ENCODE measurements around the gene CNDP1.

The CNDP1 gene

GRCh38 chr18:74507097-74507881, 27.0 kb upstream of the CNDP1 start:
- DNase-seq (ENCODE audit: low read depth): no peak

GRCh38 chr18:74507927-74508326, 26.4 kb upstream of the CNDP1 start:
- DNase-seq (ENCODE audit: low read depth): no peak

- no peak for DNase-seq (ENCODE audit: low read depth)
Measured at GRCh38 chr18:74508366-74508765, 25.9 kb upstream of the CNDP1 start.

DNA sequence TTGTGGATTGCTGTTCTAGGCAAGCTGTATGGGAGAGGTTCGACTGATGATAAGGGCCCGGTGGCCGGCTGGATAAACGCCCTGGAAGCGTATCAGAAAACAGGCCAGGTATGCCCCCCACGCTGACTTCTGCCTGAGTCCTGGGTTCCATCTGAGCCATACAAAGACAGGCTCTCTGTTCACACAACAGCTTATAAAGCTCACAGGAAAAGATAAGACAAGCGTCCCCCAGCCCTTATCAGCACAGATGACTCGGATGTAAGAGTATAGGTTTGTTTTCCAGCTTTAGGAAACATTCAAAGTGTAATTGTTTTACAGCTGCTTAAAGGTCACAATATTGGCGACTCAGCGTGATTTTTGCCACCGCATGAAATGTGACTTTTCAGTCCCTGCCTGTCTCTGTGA, 25.5 kb upstream of the CNDP1 start:
- DNase-seq (ENCODE audit: low read depth): no peak

- no peak for DNase-seq (ENCODE audit: low read depth)
Measured at GRCh38 chr18:74509856-74510769, 24.2 kb upstream of the CNDP1 start.

GRCh38 chr18:74510770-74511095, 23.6 kb upstream of the CNDP1 start:
- DNase-seq (ENCODE audit: low read depth): no peak

DNA sequence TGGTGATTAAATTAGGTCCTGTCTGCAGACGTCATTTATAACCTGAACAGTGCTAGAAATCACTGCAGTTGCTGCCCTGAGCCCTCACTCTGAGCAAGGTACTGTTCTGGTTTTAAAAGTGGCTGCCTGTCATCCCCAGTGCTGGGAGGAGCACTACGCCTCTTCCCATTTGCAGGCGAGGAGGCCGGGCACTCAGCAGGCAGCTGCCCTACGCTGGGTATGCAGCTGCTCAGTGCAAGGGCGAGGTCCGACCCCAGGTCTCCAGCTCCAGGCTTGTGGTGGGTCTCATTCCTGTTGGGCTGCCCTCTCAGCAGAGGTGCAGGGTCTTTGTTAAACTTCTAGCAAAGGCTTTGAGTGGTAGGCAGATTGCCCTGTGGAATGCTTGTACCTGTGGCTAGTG, 22.5 kb upstream of the CNDP1 start:
- DNase-seq (ENCODE audit: low read depth): no peak

GRCh38 chr18:74512321-74513053, 21.8 kb upstream of the CNDP1 start:
- DNase-seq (ENCODE audit: low read depth): no peak

DNA sequence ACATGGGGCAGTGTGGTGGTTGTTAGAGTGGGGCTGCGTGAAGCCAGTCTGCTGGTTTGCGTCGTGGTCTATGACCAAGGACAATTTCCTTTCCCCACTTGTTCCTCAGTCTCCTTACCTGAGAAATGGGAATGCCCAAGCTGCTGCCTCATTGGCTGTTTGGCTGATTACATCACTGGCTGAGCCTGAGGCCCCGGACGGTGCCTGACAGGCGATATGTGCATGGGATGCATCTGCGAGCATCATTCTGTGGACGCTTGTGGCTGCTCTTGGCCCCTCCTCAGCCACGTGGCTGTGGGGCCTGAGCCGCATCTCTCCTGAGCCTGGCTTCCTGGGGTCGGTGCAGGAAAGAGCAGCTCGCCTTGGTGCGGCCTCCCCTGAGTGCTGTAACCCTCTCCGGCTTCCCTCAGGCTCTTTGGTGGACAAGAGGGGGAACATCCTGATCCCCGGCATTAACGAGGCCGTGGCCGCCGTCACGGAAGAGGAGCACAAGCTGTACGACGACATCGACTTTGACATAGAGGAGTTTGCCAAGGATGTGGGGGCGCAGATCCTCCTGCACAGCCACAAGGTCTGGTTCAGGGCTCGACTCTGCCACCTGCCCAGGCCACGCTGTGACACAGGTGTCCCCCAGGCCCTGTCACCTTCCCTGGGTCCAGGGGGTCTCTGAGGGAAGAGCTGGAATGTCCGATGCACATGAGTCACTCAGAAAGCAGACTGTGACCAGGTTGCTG, 21.0 kb upstream of the CNDP1 start:
- no peak for DNase-seq (ENCODE audit: low read depth)

- DNase-seq (ENCODE audit: low read depth): no peak
Measured at GRCh38 chr18:74513883-74514205, 20.5 kb upstream of the CNDP1 start.

DNA sequence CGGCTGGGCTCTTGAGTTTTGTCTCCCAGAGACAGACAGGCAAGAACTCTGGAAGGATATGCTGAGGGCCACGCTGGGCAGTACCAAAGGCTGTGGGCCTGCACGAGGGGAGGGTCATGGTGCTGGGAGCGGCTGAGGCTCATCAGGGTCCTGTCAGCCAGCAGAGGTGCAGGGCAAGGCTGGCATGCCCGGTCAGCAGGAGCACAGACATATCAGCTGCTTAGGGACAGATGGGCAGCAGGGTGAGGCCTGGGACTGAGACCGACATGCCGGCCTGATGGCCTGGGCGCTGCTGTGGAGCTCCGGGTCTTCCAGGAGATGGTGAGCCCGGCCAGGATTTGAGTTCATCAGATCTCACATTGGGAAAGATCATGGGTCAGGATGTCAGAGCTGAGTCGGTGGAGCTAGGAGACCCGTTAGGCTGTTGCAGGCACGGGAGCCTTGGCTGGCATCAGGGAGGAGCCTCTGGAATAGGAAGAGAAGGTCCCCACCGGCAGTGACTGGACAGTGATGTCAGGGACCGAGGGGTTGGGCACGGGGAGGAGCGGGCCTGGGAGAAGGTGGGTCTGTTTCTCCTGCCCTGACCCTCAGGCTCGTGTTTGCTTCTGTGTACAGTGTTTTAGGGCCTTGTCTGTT, 19.3 kb upstream of the CNDP1 start:
- DNase-seq (ENCODE audit: low read depth): no peak

GRCh38 chr18:74515620-74516231, 18.6 kb upstream of the CNDP1 start:
- no peak for DNase-seq (ENCODE audit: low read depth)

DNA sequence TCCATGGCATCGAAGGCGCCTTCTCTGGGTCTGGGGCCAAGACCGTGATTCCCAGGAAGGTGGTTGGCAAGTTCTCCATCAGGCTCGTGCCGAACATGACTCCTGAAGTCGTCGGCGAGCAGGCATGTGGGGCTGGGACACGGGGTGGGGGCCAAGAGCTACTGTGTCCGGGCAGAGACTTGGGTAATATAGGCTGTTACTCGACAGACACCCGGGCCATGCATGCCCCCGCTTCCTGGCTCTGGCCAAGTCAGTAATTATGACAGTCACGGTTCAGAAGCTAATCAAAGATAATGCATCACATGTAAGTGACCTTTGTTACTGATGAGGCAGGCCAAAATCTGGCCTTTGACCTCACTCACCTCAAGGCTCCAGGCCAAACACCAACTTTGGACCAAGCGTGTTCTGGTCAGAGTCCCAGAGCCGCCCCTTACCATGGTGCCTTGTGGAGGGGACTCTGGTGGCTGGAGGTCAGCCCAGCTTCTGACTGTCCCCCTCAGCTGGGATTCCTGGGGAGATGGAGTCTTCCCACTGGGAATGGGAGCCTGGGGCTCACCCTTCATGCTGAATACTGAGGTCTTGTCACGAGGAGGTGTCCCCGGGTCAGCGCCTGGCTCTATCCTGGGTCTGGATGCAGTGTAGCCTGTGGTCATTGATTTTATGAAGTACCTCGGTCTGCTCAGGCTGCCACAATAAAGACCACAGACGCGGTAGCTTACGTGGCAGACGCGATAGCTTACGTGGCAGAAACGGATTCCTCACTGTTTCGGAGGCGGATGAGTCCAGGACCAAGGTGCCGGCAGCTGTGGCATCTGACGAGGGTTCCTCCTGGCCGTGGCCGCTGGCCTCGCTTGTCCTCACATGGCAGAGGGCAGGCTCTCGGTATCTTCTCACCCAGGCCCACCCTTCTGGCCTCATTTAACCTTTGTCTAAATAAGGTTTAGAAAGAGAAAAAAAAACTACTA, 17.7 kb upstream of the CNDP1 start:
- DNase-seq (ENCODE audit: low read depth): no peak

DNA sequence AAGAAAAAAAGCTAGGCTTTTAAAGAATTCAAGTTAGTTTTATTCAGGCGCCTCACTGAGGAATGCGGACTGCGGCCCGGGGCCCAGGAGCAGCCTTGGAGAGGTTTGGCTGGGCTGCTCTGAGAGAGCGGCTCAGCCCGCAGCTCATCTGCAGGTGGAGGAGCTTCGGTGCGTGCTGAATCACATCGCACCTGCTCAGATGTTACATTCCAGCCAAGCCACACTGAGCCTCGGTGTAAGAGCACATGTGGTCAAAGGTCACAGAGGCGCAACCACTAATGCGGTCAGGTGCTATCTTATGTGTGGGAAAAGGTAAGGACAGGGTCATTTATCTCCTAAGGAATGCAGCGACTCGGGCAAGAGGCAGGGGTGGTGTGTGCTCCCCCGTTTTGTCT, 17.1 kb upstream of the CNDP1 start:
- DNase-seq (ENCODE audit: low read depth): no peak

- DNase-seq (ENCODE audit: low read depth): no peak
Measured at GRCh38 chr18:74518456-74519295, 15.6 kb upstream of the CNDP1 start.

DNA sequence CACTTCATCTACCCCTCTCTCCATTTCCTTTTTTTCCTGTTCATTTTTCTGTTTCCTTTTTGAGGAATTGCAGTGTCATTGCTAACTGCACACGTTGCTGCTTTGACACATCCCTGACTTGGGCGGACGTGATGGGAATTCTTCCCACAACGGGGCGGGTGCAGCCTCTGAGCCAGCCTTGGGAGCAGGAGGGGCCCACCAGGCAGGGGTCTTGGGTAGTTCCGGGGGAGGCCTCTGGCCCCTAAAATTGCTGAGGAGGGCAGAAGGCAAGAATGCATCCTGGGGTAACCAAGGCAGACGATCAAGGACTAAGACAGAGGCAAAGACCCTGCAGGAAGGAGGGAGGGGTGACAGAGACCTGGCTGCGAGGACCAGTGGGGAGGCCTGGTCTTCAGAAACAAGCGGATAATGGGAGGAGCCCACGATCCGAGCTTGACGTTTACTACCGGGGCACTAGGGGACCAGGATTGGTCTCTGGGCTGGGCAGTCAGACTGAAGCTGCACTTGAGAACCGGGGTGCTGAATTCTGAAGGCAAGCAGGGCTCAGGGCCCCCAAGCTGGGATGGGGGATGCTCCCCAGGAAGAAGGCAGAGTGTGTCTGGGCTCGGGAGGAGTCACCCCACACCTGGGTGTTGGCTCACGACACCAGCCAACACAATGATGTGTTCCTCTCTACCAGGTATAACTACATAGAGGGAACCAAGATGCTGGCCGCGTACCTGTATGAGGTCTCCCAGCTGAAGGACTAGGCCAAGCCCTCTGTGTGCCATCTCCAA, 14.8 kb upstream of the CNDP1 start:
- DNase-seq (ENCODE audit: low read depth): no peak

DNA sequence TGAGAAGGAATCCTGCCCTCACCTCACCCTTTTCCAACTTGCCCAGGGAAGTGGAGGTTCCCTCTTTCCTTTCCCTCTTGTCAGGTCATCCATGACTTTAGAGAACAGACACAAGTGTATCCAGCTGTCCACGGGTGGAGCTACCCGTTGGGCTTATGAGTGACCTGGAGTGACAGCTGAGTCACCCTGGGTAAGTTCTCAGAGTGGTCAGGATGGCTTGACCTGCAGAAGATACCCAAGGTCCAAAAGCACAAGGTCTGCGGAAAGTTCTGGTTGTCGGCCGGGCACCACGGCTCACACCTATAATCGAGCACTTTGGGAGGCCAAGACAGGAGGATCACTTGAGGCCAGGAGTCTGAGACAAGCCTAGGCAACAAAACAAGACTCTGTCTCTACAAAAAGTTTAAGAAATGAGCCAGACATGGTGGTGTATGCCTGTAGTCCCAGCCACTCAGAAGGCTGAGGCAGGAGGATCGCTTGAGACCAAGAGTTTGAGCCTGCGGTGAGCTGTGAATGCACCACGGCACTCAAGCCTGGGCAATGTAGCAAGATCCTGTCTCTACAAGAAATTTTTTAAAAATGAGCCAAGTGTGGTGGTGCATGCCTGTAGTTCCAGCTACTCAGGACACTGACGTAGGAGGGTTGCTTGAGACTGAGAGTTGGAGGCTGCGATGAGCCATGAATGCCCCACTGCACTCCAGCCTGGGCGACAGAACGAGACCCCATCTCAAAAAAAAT, 14.0 kb upstream of the CNDP1 start:
- DNase-seq (ENCODE audit: low read depth): no peak

Data from stimulated activated CD8-positive, alpha-beta memory T cell treated with anti-CD3 and anti-CD28 coated beads, Interleukin-15, amount 100 ng/mL, for 24 hours (primary cell).